GM21825 (cell line): Measurements from ENCODE around the gene CDH23.
A peak's percentile ranks its signal among the peaks of the same experiment; 100 is the strongest.

Experiments
- ATAC-seq: cut with Tn5 transposase; IDR thresholded peaks from one replicate; pipeline ENCODE4 v1.9.1; 2021; ENCODE audit warnings: mild to moderate bottlenecking, moderate library complexity; ENCODE audit not compliant: unreplicated experiment

CDH23 gene

DNA sequence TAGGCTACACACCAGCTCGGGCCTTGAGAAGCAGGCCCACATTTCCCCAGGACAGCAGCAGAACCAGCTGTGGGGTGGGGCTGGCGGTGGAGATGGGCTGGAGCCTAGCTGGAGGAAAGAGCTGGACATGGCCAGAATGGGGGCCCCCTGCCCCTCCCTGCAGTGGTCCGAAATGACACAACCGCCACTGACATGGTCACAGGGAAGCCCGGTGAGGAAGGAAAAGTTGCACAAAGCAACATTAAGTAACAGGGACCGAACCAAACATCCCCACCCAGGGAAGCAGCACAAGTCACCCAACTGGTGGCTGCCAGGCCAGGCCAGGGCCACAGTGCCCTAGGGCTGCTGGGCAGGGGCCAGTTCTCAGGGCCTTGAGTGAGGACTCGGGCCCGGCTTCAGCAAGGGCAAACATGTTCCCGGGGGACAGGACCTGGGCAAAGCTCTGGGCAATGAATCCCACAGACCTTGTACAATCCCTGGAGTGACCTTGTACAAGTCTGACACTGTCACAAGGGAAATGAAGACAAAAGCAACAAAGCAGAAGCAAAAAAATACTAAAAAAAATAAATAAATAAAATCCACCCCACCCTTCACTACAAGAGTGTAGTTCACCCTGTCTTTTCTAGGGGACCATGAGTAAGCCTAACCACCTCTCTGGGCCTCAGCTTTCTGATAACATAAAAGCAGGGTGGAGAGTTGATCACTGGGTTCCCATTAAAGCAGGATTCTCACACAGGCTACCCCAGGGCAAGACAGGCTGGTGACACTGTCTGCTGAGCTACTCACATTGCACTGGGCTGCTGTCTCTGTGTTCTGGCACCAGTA is 421.3 kb downstream of the CDH23 start:
- ATAC-seq: no peak

DNA sequence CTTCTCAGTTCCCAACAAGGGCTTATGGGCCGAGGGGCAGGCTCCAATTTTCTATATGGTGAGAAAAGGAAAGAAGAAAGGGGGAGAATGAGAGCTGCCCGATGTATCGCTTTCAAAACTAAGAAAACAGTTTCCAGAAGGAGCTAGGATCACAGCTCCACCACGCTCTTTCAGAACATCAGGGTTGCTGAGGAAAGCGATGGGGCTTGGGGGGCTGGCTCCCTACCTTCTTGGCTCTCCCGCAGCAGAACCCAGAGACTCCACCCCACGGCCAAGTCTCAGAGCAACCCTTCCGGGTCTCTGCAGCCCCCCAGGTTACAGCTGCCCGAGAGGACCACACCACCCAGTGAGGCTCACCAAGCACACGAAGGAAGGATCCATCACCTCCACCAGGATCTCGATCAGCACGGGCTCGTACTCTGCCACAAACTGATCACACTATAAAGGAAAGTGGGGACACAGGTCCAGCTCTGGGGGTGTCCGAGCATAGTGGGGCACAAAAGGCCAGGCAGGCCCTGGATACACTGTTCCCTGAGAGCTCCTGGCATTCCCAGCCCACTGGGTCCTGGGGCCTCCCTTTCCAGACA is 422.0 kb downstream of the CDH23 start:
- ATAC-seq: no peak

DNA sequence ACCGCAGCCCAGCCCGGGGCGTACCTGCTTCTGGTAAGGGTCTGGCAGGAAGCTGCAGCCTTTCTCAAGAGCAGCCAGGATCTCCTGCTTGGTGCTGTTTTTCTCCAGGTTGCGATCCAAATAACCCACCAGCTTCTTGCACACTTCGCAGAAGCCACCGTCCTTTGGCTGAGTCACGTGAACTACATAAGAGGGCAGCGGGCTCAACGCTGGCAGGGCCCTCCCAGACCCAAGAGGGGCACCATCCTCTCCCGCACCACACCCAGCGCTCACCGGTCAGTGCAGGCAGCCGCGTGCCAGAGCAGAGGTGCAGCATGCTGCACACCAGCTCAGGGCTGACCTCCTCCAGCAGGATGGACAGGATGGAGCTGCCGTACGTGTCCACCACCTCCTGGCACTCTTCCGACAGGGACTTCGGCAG is 422.7 kb downstream of the CDH23 start:
- ATAC-seq: no peak

DNA sequence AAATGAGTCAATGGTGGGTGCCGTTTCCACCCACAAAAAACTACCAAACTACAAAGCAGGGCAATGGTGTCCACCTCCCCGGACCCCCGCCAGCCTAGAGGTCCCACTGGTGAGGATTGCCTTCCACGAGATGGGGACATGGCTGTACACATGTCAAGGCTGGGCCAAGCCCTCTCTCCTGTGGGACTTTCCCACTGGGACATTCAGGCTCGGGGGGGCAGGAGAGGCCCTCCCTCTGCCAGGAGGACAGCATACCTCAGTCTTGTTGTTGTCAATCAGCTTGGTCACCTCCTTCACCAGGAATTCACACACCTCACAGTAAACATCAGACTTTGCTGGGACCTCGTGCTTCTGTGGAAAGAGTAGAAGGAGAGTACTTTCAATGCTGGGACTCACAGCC is 423.3 kb downstream of the CDH23 start:
- no peak for ATAC-seq

DNA sequence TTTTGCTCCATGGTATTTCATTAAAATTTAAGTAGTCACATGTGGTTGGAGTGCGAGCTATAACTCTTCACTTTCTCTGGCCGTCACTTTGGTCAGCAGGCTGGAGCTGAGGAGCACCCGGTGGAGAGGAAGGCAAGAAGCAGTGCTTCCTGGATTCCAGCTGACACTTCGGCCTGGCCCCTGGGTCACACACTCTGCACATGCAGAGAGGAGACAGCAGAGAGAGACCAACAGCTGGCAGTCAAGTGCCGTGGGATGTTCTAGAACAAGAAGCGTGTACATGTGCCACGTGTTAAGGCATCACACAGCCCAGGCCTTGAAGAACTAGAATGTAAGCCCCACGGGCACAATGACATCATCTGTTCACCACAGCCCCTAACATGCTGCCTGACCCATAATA is 424.2 kb downstream of the CDH23 start:
- no peak for ATAC-seq

DNA sequence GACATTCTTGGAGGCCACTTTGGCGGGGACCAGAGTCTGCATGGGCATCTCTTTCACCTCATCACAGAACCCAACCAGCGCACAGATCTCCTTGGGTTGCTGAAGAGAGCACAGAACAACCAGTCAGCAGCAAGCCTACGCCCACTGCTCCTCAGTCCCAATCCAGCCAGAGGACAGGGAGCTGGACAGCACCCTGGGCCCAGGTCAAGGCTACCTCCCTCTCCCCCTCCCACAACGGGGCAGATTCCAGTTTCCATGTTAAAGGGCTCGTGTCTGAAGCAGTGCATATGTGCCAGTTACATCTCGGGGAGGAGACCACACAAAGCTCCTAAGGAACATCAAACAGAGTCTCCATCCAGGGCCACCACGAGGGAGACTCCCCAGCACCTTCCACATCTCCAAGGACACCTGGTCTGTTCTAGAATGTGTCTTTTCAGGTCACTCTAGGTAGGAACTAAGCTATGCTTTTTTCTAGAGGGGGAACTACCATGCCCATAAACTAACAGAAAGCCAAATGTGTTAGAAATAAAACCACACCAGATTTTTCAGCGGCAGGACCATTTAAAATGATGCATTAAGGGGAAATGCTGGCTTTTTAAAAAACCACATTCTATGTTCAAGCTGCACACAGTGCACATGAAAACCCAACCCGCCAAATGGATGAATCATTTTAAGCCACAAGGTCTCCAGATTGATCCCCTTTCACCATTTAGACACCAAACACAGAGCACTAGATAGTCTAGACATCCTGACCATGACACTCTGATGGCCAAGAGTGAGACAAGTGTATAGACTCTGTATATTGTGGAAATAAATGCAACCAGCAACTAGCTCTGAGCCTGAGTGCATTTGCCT is 425.4 kb downstream of the CDH23 start:
- no peak for ATAC-seq

DNA sequence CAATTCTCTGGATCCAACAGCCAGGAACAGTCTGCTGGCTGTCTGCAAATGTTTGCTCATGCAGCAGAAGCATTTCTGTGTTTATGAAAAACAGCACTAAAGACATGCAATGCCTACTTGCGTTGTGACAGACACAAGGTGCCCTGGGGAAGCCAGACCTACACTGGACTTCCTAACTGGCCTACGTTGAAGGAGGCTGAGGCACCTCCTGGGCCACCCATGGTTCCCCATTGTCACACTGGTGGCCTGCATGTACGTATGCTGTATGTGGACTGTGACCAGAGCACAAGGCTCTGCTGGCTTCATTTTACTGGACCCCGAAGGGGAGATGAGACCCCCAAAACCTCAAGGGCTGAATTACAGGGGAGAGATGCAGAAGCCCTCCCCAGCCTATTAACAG is 426.6 kb downstream of the CDH23 start:
- no peak for ATAC-seq

DNA sequence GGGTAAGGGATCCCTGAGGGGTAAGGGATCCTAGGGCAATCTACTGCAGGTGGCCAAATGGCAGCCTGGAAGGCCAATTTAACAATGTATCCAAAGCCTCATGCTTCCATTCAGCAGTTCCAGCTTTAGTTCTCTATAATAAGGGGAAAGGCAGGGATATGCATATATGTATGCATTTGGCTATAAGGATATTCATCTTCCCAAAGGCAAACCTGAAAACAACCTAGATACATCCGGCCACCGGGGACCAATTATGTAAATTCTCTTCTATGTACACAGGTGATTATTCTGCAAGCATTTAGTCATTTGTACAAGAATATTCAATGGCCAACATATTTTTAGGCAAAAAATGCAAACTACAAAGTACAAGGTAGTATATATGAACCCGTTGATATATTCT is 427.6 kb downstream of the CDH23 start:
- ATAC-seq: no peak

DNA sequence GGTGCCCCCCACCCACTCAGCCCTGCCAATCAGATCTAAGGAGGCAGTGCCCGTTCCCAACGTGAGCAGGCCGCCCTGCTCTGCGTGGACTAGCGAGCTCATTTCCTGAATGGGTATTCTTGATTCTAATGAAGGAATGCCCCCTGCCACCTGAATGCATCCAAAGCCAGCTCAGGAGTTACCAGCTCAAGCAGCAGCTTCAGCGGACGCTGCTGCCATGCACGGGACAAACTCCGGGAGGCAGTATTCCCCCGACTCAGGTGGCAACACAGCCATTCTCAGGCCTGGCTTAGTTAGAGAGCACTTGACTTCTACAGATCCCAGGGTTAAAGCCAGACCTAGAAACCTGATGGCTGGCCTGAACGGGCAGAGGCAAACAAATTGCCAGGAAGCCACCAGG is 428.5 kb downstream of the CDH23 start:
- ATAC-seq: no peak

DNA sequence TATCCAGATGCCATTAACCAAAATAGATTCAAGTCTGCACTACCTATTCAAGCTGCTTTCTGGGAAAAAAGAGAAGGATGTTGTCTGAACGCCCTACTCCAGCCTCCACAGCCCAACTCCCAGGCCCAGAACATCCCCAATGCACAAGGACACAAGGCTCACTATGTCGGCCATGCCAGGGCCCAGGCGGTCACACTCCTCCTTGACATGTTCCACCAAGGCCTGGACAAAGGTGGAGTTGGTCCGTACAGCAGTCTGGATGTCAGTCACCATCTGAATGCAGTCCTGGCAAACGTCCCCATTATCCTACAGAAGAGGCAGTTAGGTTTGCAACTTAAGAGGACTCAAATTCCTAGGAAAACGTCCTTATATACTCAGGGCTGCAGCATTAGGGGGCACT is 431.1 kb downstream of the CDH23 start:
- ATAC-seq: no peak

DNA sequence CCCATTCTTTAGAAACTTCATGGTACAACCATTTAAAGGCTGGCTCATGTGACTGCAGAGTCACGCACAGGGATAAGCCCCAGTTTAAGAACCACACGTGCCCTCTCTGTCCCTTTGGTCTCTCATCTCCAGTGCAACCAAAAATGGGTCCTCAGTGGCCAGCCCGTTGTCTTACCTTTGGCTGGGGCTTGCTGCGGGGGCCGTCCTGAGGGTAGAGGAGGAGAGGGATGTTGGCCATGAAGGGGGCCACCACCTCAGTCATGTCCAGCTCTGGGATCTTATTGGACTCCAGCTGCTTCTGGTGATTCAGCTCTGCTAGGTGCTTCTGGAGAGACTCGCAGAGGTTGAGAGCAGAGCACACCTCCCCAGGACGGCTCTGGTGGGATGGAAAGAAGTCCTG is 432.0 kb downstream of the CDH23 start:
- no peak for ATAC-seq

DNA sequence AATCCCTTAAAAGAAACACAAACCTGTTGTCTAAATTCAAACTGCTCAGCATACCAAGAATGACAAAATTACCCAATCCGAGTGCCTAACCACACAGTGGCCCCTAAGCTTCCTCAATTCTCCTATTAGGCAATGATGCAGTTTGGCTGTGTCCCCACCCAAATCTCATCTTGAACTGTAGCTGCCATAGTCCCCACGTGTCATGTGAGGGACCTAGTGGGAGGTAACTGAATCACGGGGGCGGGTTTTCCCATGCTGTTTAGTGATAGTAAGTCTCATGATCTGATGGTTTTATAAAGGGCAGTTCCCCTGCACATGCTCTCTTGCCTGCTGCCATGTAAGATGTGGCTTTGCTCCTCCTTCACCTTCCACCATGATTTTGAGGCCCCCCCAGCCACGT is 432.5 kb downstream of the CDH23 start:
- no peak for ATAC-seq

DNA sequence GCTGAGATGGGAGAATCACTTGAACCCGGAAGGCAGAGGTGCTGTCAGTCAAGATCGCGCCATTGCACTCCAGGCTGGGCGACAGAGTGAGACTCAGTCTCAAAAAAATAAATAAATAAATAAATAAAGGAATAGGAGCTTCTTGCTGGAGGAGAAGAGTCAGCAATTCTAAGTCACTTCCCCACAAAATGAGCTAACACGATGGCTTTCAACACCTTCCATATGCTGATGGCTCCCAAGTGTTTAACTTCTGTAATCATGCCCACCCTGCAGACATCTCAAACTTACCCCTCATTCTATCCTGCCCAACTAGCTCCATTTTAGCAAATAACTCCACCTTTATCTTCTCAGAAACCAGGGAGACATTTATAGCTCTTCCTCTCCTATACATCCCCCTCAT is 433.2 kb downstream of the CDH23 start:
- ATAC-seq: no peak

DNA sequence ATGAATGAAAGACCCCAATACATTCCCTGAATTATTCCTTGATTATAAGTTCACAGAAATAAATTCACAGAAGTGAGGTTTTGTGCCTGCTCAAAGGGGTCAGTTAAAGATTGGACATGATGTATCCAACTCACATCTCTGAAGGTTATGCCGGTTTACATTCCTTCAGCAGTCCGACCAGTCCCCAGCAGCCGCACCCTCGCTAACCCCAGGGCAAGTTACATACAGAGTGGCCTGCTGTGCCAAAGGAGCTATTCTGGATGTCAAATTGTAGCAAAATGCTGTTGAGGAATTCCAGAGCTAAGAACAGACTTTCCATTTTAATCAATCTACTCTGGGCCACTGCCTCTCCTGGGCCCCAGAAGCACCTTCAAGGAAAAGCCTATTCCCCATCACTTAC is 434.0 kb downstream of the CDH23 start:
- ATAC-seq: no peak

DNA sequence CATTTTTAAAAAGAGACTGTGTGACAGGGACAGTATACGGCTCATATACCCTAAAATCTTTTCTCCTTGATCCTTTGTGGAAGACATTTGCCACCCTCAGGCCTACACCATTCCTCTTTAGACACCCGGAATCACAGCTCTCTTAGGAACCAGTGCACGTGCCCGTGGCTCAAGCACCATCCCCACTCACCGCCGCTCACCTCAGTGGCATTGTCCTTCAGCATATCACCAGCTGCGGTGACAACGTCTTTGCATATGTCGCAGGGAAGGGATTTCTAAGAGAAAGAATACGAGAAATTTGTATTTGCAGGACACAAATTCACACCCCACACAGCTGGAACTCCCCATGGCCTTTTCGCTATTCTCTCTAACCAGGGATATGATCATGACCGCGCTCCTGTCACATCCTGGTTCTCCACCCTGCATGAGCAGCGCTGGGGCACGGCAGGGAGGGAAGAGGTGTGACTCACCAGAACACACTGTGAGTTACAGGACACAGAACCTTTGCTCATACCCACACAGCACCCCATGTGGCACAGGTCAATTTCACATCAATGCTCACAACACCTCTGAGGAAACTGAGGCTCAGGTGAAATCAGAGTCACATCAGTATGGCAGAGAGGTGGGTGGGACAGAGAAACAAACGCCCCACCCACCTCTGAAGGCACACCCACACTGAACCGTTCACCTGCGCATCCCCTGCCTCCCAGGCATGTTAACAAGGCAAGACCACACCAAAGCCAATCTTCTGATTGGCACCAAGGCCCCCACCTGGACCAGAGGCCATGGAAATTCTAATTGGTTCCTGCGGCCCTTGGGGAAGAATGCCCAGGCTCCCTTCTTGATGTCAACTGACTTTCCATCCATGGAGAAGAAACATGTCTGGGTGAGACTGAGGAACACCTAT is 435.2 kb downstream of the CDH23 start:
- ATAC-seq: no peak

DNA sequence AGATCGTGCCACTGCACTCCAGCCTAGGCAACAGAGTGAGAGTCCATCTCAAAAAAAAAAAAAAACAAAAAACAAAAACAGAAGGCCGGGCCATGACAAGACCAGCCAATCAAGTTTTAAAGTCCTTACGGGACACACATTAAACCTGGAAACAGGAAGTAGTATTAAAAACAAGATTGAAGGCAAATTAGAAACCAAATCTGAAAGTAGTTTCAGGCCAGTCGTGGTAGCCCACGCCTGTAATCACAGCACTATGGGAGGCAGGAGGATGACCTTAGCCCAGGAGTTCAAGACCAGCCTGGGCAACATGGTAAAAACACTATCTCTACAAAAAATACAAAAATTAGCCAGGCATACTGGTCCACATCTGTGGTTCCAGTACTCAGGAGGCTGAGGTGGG is 436.2 kb downstream of the CDH23 start:
- no peak for ATAC-seq

DNA sequence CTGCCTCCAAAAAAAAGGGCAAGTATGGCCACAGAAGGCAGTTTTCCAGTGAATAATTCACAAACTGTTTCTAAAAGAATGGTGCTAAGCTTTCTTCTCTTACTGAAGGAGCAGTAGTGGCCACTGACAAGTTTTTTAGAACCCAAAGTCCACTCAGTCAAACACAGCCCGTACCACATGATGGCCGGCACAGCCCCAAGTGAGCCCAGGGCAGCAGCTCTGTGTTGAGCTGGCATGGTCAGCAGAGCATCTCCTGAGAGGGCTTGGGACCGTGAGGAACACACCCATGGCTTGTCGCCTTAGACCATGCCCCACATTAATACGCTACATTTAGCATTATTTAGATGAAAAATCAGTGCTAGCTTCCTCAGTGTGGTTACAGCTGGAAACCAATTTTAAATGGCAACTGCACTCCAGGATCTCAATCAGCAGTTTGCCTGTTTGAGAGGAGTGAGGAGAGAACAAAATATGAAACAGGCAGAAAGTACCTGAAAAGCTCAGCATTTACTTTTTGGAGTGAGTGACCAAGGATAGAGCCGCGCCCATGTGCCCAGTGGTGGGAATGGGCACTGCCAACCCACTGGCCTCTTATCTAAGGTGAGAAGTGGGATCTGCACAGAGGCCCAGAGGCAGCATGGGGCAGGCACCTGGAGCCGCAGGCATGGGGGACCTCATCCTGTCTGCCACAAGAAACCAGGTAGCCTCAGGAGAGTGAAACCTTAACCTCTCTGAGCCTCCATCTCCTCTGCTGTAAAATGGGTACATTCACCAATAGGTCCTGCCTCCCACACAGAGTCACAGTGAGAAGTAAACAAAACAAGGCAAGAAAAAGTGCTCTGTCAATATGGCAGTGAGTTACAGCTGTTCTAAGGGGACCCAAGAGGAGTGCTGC is 437.0 kb downstream of the CDH23 start:
- no peak for ATAC-seq

DNA sequence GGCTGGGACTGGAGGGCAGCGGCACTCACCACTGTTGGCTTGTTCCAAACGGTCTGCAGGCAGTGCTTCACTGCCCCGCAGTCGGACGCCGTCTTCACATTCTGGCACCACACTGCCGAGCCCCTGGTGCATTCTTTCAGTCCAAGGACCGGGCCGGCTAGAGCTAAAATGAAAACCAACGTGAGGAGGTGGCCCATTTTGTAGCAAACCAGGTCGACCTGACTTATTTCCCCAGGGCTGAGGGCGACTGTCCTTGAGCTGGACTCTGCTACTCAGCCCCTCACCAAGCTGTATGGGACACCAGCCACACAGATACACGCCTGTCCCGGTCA is 437.6 kb downstream of the CDH23 start:
- ATAC-seq: no peak

DNA sequence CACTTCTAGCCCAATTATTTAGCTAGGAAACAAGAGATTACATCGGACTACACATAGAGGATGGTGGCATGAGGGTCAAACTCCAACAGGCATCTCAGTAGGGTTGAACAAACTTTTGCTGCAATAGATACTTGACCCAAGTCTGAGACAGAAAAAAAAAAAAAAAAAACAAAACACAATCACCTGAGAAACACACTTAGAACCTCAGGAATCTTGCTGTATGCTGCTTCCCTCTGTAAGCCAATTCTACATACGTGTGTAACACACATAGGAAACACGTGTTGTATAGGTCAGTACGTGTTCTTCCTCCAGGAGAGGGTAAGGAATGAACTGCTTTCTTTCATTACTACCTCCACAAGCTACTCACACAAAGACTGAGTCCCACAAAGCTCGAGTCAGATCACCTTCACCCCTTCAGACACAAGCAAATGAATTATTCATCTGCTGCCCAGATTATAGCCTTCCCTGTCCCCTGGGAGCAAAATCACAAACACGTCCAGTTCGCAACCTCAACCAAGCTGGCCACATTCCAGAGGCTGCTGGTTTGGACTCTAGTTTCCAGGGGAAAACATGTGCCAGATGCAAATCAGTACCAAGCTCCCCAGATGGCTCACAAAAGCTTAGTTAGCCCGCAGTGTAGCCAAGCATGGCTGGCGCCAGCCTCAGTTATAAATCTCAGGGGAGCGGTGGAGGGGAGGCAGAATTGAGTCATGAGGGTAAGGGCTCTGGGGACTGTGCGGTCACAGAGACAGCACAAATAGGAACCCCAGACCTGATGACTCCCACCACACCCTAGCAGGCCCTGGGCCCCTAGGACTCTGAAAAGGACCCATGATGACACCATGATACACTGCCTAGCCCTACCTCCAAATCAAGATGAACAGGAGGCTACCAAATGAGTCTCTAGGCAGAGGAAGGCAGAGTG is 439.2 kb downstream of the CDH23 start:
- peak; percentile 89 for ATAC-seq
